Mesenchymal stem cell (in vitro differentiated cells and primary cell): ENCODE results near the gene CCDC136.
A peak's percentile ranks its signal among the peaks of the same experiment; 100 is the strongest.

Experiments used
- DNase-seq: peaks from one replicate; pipeline ENCODE4 v3.0.0-alpha.2; 2013
- H2AFZ ChIP-seq: one replicate; pipeline ENCODE4 v1.6.1; 2013; ENCODE audit warnings: low read depth, mild to moderate bottlenecking, control low read depth, inconsistent platforms, low read length, moderate library complexity
- H2AK5ac ChIP-seq: 2 replicates; pipeline ENCODE4 v1.6.1; 2013; ENCODE audit warnings: low read length, moderate library complexity, mild to moderate bottlenecking, inconsistent platforms; ENCODE audit not compliant: severe bottlenecking
- H2BK120ac ChIP-seq: one replicate; pipeline ENCODE4 v1.6.1; 2013; ENCODE audit warnings: low read depth, mild to moderate bottlenecking, inconsistent platforms, low read length, moderate library complexity
- H2BK12ac ChIP-seq, 2 experiments: one replicate each; pipeline ENCODE4 v1.6.1; 2013; ENCODE audit warnings: inconsistent platforms in 2 of 2, low read length in 2 of 2, mild to moderate bottlenecking in 2 of 2, moderate library complexity in 2 of 2, control low read depth in 1 of 2
- H2BK15ac ChIP-seq: one replicate; pipeline ENCODE4 v1.6.1; 2013; ENCODE audit warnings: mild to moderate bottlenecking, low read depth, inconsistent platforms; ENCODE audit not compliant: poor library complexity, severe bottlenecking
- H2BK5ac ChIP-seq: 2 replicates; pipeline ENCODE4 v1.6.1; 2013; ENCODE audit warnings: low read depth, mild to moderate bottlenecking, low read length, control low read depth, inconsistent platforms; ENCODE audit not compliant: poor library complexity, severe bottlenecking
- H3K14ac ChIP-seq, 2 experiments: one replicate each; pipeline ENCODE4 v1.6.1; 2013; ENCODE audit warnings: inconsistent platforms in 2 of 2, low read length in 2 of 2, control low read depth in 1 of 2, mild to moderate bottlenecking in 1 of 2, moderate library complexity in 1 of 2
- H3K18ac ChIP-seq, 2 experiments: one replicate each; pipeline ENCODE4 v1.6.1; 2013; ENCODE audit warnings: inconsistent platforms in 2 of 2, low read length in 2 of 2, control low read depth in 1 of 2, low read depth in 1 of 2, mild to moderate bottlenecking in 1 of 2
- H3K23ac ChIP-seq, 2 experiments: one replicate each; pipeline ENCODE4 v1.6.1; 2013; ENCODE audit warnings: inconsistent platforms in 2 of 2, low read length in 2 of 2, mild to moderate bottlenecking in 2 of 2, moderate library complexity in 2 of 2, control low read depth in 1 of 2
- H3K27ac ChIP-seq: 2 replicates; pipeline ENCODE4 v1.5.1; 2013; ENCODE audit warnings: mild to moderate bottlenecking, moderate library complexity, low read length, control low read depth, inconsistent platforms; ENCODE audit not compliant: poor library complexity, severe bottlenecking
- H3K27me3 ChIP-seq, 2 experiments: 2 replicates each; pipeline versions ENCODE4 v1.6.1 to v1.7.0; 2013; ENCODE audit warnings: low read length in 2 of 2, mild to moderate bottlenecking in 2 of 2, moderate library complexity in 2 of 2, control low read depth in 1 of 2, inconsistent platforms in 1 of 2; ENCODE audit not compliant: control insufficient read depth in 1 of 2, insufficient read depth in 1 of 2
- H3K36me3 ChIP-seq, 2 experiments: 2 replicates each; pipeline versions ENCODE4 v1.6.1 to v1.7.0; 2013; ENCODE audit warnings: low read length in 2 of 2, control low read depth in 1 of 2, inconsistent platforms in 1 of 2, low read depth in 1 of 2, mild to moderate bottlenecking in 1 of 2; ENCODE audit not compliant: insufficient read depth in 2 of 2, control insufficient read depth in 1 of 2
- H3K4ac ChIP-seq, 2 experiments: one replicate each; pipeline ENCODE4 v1.6.1; 2013; ENCODE audit warnings: inconsistent platforms in 2 of 2, low read length in 2 of 2, mild to moderate bottlenecking in 2 of 2, moderate library complexity in 2 of 2, control low read depth in 1 of 2, low read depth in 1 of 2
- H3K4me1 ChIP-seq: 2 replicates; pipeline ENCODE4 v1.6.1; 2013; ENCODE audit warnings: low read depth, low read length, control low read depth; ENCODE audit not compliant: control insufficient read depth, insufficient read depth
- H3K4me2 ChIP-seq: 2 replicates; pipeline ENCODE4 v1.6.1; 2013; ENCODE audit warnings: low read length, mild to moderate bottlenecking, inconsistent platforms; ENCODE audit not compliant: poor library complexity, severe bottlenecking
- H3K4me3 ChIP-seq, 2 experiments: 2 replicates each; pipeline versions ENCODE4 v1.5.1 to v1.7.0; 2013; ENCODE audit warnings: low read length in 2 of 2, mild to moderate bottlenecking in 2 of 2, control low read depth in 1 of 2, low read depth in 1 of 2; ENCODE audit not compliant: insufficient read depth in 1 of 2
- H3K79me1 ChIP-seq: replicated peaks from 2 replicates; pipeline ENCODE4 v1.6.1; 2013; ENCODE audit warnings: mild to moderate bottlenecking, control low read depth, low read length, inconsistent platforms; ENCODE audit not compliant: poor library complexity, severe bottlenecking
- H3K9ac ChIP-seq: 2 replicates; pipeline ENCODE4 v1.7.0; 2013; ENCODE audit warnings: mild to moderate bottlenecking, low read length, moderate library complexity
- H3K9me3 ChIP-seq: 2 replicates; pipeline ENCODE4 v1.7.0; 2013; ENCODE audit warnings: mild to moderate bottlenecking, low read length; ENCODE audit not compliant: control insufficient read depth
- H4K8ac ChIP-seq: one replicate; pipeline ENCODE4 v1.6.1; 2013; ENCODE audit warnings: inconsistent platforms, mild to moderate bottlenecking, low read length, moderate library complexity
- H4K91ac ChIP-seq: one replicate; pipeline ENCODE4 v1.6.1; 2013; ENCODE audit warnings: mild to moderate bottlenecking, low read length, inconsistent platforms
- WGBS: methylation state at CpG from one replicate; pipeline ENCODE4 v1.1.7; 2013; ENCODE audit warnings: mixed read lengths; 5-methylcytosine and 5-hydroxymethylcytosine counted together

Gene CCDC136

GRCh38 chr7:128843938-128844621 is 52.3 kb downstream of the CCDC136 start:
- Histone ChIP-seq H3K27ac (no peak overlapping the region), H4K91ac (no peak overlapping the region), H4K8ac (no peak overlapping the region), H3K27me3 (no peaks in the 10 kb centered on the region), H3K4me1 (no peaks in the 10 kb centered on the region), H3K14ac (no peak overlapping the region), H2BK120ac (no peak overlapping the region), H3K36me3 (peaks cover 96 to 97% of the 10 kb centered on the region in 2 experiments), H3K9me3 (no peaks in the 10 kb centered on the region), H2BK12ac (no peak overlapping the region), H2AK5ac (no peak overlapping the region), H3K9ac (no peak overlapping the region), H3K4me3 (no peak overlapping the region), H2BK15ac (no peak overlapping the region), H3K23ac (no peak overlapping the region), H3K79me1 (peaks cover 23% of the 10 kb centered on the region), H3K18ac (no peak overlapping the region), H3K4me2 (no peak overlapping the region), H2AFZ (no peak overlapping the region), H2BK5ac (no peak overlapping the region), H3K4ac (no peak overlapping the region)
- 97% methylated on average over 17 of the region's 17 CpGs for WGBS
- DNase-seq = no peak

GRCh38 chr7:128844777-128845311 is 53.1 kb downstream of the CCDC136 start:
- H3K23ac ChIP-seq = no peak overlapping the region
- no peak overlapping the region for H2AFZ ChIP-seq
- H4K8ac ChIP-seq = no peak overlapping the region
- H3K79me1 ChIP-seq = peaks cover 19% of the 10 kb centered on the region
- H2AK5ac ChIP-seq = no peak overlapping the region
- no peak overlapping the region for H3K9ac ChIP-seq
- peak overlapping the region; percentile 5 for H4K91ac ChIP-seq
- no peak for DNase-seq
- no peak overlapping the region for H3K4me3 ChIP-seq
- peaks cover 96 to 97% of the 10 kb centered on the region in 2 experiments for H3K36me3 ChIP-seq
- no peaks in the 10 kb centered on the region for H3K9me3 ChIP-seq
- H2BK120ac ChIP-seq = no peak overlapping the region
- peaks cover 3% of the 10 kb centered on the region for H3K4me1 ChIP-seq
- H3K18ac ChIP-seq = no peak overlapping the region
- no peak overlapping the region for H2BK12ac ChIP-seq
- no peak overlapping the region for H3K4me2 ChIP-seq
- no peak overlapping the region for H3K14ac ChIP-seq
- no peak overlapping the region for H3K4ac ChIP-seq
- H3K27ac ChIP-seq = no peak overlapping the region
- H2BK5ac ChIP-seq = no peak overlapping the region
- 96% methylated on average over 25 of the region's 25 CpGs for WGBS
- H3K27me3 ChIP-seq = no peaks in the 10 kb centered on the region
- no peak overlapping the region for H2BK15ac ChIP-seq

GRCh38 chr7:128845475-128845874 is 53.7 kb downstream of the CCDC136 start:
- H3K14ac ChIP-seq = no peak overlapping the region
- DNase-seq = no peak
- H3K23ac ChIP-seq = no peak overlapping the region
- no peak overlapping the region for H2BK120ac ChIP-seq
- no peak overlapping the region for H3K4me2 ChIP-seq
- no peak overlapping the region for H4K91ac ChIP-seq
- H4K8ac ChIP-seq = no peak overlapping the region
- no peak overlapping the region for H2AFZ ChIP-seq
- H3K9me3 ChIP-seq = no peaks in the 10 kb centered on the region
- H3K27me3 ChIP-seq = no peaks in the 10 kb centered on the region
- H3K4me3 ChIP-seq = no peak overlapping the region
- 83% methylated on average over 5 of the region's 5 CpGs for WGBS
- H3K79me1 ChIP-seq = peaks cover 17% of the 10 kb centered on the region
- H3K36me3 ChIP-seq = peaks cover 96 to 97% of the 10 kb centered on the region in 2 experiments
- no peak overlapping the region for H2BK12ac ChIP-seq
- no peak overlapping the region for H3K9ac ChIP-seq
- no peak overlapping the region for H2BK15ac ChIP-seq
- no peak overlapping the region for H2BK5ac ChIP-seq
- H3K4me1 ChIP-seq = peaks cover 5% of the 10 kb centered on the region
- no peak overlapping the region for H3K18ac ChIP-seq
- H2AK5ac ChIP-seq = no peak overlapping the region
- H3K4ac ChIP-seq = no peak overlapping the region
- H3K27ac ChIP-seq = no peak overlapping the region

GRCh38 chr7:128845987-128846386 is 54.2 kb downstream of the CCDC136 start:
- H2BK15ac ChIP-seq = no peak overlapping the region
- no peak overlapping the region for H2BK120ac ChIP-seq
- no peak overlapping the region for H2AFZ ChIP-seq
- H3K18ac ChIP-seq = no peak overlapping the region
- H4K91ac ChIP-seq = no peak overlapping the region
- H4K8ac ChIP-seq = no peak overlapping the region
- no peak overlapping the region for H2BK5ac ChIP-seq
- no peaks in the 10 kb centered on the region for H3K27me3 ChIP-seq
- H3K23ac ChIP-seq = no peak overlapping the region
- no peak overlapping the region for H3K27ac ChIP-seq
- H3K4me1 ChIP-seq = peaks cover 5% of the 10 kb centered on the region
- no peak overlapping the region for H2BK12ac ChIP-seq
- peaks cover 96 to 97% of the 10 kb centered on the region in 2 experiments for H3K36me3 ChIP-seq
- peaks cover 17% of the 10 kb centered on the region for H3K79me1 ChIP-seq
- no peak overlapping the region for H3K9ac ChIP-seq
- H3K4ac ChIP-seq = no peak overlapping the region
- no peak for DNase-seq
- no peak overlapping the region for H3K14ac ChIP-seq
- H3K4me3 ChIP-seq = no peak overlapping the region
- H3K4me2 ChIP-seq = no peak overlapping the region
- no peak overlapping the region for H2AK5ac ChIP-seq
- no peaks in the 10 kb centered on the region for H3K9me3 ChIP-seq
- whole genome bisulfite sequencing = 96% methylated on average over 19 of the region's 19 CpGs
